Psoas muscle (tissue), 8 donors: ENCODE data around the gene MYLK4. TPM values are rescaled to one million over a fixed set of nuclear protein-coding genes. Genes with fewer than 3 reads are reported as not detected.

Experiments used
- ATAC-seq, 4 donors: fragments of 200-7000 bp; cut with Tn5 transposase; one replicate each; pipeline ENCODE4 v1.9.1; 2020; ENCODE audit warnings: moderate library complexity in 3 of 4, mild to moderate bottlenecking in 2 of 4
- DNase-seq, 2 donors: peaks; one replicate each; pipeline ENCODE4 v3.0.0-alpha.2; 2020
- H3K27ac ChIP-seq: fragments of 200-600 bp; one replicate; pipeline ENCODE4 v1.8.0; 2022
- H3K27me3 ChIP-seq, 3 donors: fragments of 200-600 bp in 1 of 3; one replicate each; pipeline versions ENCODE4 v1.6.1 to v1.8.0; 2013 to 2022; ENCODE audit warnings: low read length in 2 of 3, mild to moderate bottlenecking in 2 of 3, moderate library complexity in 1 of 3; ENCODE audit not compliant: insufficient read depth in 3 of 3
- H3K36me3 ChIP-seq, 2 donors: fragments of 200-600 bp in 1 of 2; one replicate each; pipeline versions ENCODE4 v1.6.1 to v1.8.0; 2013 to 2022; ENCODE audit warnings: low read depth in 1 of 2, mild to moderate bottlenecking in 1 of 2, moderate library complexity in 1 of 2; ENCODE audit not compliant: insufficient read depth in 1 of 2
- H3K4me1 ChIP-seq: fragments of 200-600 bp; one replicate; pipeline ENCODE4 v1.8.0; 2022
- H3K4me3 ChIP-seq: fragments of 200-600 bp; one replicate; pipeline ENCODE4 v1.8.0; 2022; ENCODE audit warnings: mild to moderate bottlenecking
- H3K9me3 ChIP-seq: fragments of 200-600 bp; one replicate; pipeline ENCODE4 v1.8.0; 2022
- CTCF ChIP-seq: fragments of 200-600 bp; IDR thresholded peaks from one replicate; pipeline ENCODE4 v1.8.0; 2022; ENCODE audit warnings: antibody characterized with exemption
- WGBS, 3 donors: extraction: QIAGEN DNeasy Blood & Tissue Kit; methylation state at CpG; one replicate each; pipeline versions ENCODE4 v1.1.6 to v1.1.7; 2013; 5-methylcytosine and 5-hydroxymethylcytosine counted together
- intact Hi-C, 2 donors: fragments of 100-400 bp; cut with DNase I; formaldehyde crosslinking; loops; one replicate each; pipeline versions ENCODE4 v1.11.0 to v1.14.2; 2022
- polyA plus RNA-seq, 3 donors: library from polyadenylated mRNA; stranded (reverse); fragments of 200-250 nt; gene quantifications; one replicate each; pipeline ENCODE4 v1.2.3, GENCODE V29; 2013
- total RNA-seq, 4 donors: library from RNA; stranded (reverse); fragmentation: NEBNext Ultra II Directional in 2 of 4; extraction: Animal tissue kit (Norgen Biotek cat#: 25700) in 2 of 4; gene quantifications; one replicate each; pipeline versions ENCODE4 v1.2.1 to v1.2.4, GENCODE V29; 2021 to 2023
- donor health status: healthy with polysubstance abuse.
- donor health status: DM: no; HTN: no; CAD: no; lungs with moderate emphysema.
- donor health status: Bipolar disorder and iron deficiency.
- donor health status: healthy.
- donor health status: DM: yes; HTN: yes; CAD: no.
- donor health status: DM: no; HTN: no; CAD: no.
- donor health status: DM: no; HTN: no; CAD: no.
- donor health status: DM: yes; HTN: yes; CAD: no.

Gene MYLK4
- total and polyA plus RNA-seq, 7 donors, result 0.09 to 143 (median 2.9) TPM

- no peak for DNase-seq
- Histone ChIP-seq H3K27me3 (no peaks in the 10 kb centered on the region), H3K4me1 (peaks cover 46% of the 10 kb centered on the region), H3K36me3 (no peaks in the 10 kb centered on the region), H3K4me3 (no peak overlapping the region), H3K9me3 (peaks cover 12% of the 10 kb centered on the region), H3K27ac (peak overlapping the region; percentile 65)
- intact Hi-C loops, result no loop called here
- no peak for TF ChIP-seq CTCF
- ATAC-seq, result peak in 2 of 4 donors; percentile 56 to 64
- WGBS, 3 donors, result 42 to 83% (median 55%) methylated on average over 5 of the region's 5 CpGs
These were observed 42.3 kb downstream of the MYLK4 start for GRCh38 chr6:2708456-2708855.

- peaks cover 12% of the 10 kb centered on the region for H3K9me3 ChIP-seq
- H3K36me3 ChIP-seq, result no peaks in the 10 kb centered on the region
- intact Hi-C loops, result no loop called here
- DNase-seq (no peak), ATAC-seq (peak in 3 of 4 donors; percentile 3 to 34 (median 11))
- H3K4me1 ChIP-seq, result peaks cover 29% of the 10 kb centered on the region
- TF ChIP-seq CTCF, result no peak
- WGBS, 3 donors, result 27 to 45% (median 39%) methylated on average over 7 of the region's 7 CpGs
- H3K27ac ChIP-seq, result peak overlapping the region; percentile 33
- no peaks in the 10 kb centered on the region for H3K27me3 ChIP-seq
- H3K4me3 ChIP-seq, result peak overlapping the region; percentile 48
These were observed 44.2 kb downstream of the MYLK4 start for GRCh38 chr6:2706558-2706957.

- TF ChIP-seq CTCF, result no peak
- Histone ChIP-seq H3K36me3 (no peaks in the 10 kb centered on the region), H3K4me1 (peaks cover 26% of the 10 kb centered on the region), H3K4me3 (no peak overlapping the region), H3K27me3 (no peaks in the 10 kb centered on the region), H3K9me3 (peaks cover 3% of the 10 kb centered on the region), H3K27ac (no peak overlapping the region)
- WGBS, 3 donors, result 71 to 76% (median 75%) methylated on average over 2 of the region's 2 CpGs
- ATAC-seq (no peak), DNase-seq (no peak)
- intact Hi-C loops, result no loop called here
These were observed 45.5 kb downstream of the MYLK4 start for GRCh38 chr6:2705256-2705655.

GRCh38 chr6:2697291-2697690 lies 53.4 kb downstream of the MYLK4 start:
- Histone ChIP-seq H3K27ac (no peak overlapping the region), H3K27me3 (no peaks in the 10 kb centered on the region), H3K9me3 (no peaks in the 10 kb centered on the region), H3K4me3 (no peak overlapping the region), H3K36me3 (no peaks in the 10 kb centered on the region), H3K4me1 (no peaks in the 10 kb centered on the region)
- no peak for ATAC-seq
- no peak for TF ChIP-seq CTCF
- 88 to 89% (median 89%) methylated on average over 13 of the region's 13 CpGs for WGBS, 3 donors
- no peak for DNase-seq
- intact Hi-C loops, result loop anchor here in 1 of 2 donors (5.0 kb wide), 2 partner anchors 490 to 1100 kb away; no protein-coding TSS in a partner anchor
